Measurements from ENCODE around the gene CRABP2.

- TF ChIP-seq CTCF (conservative IDR thresholded peaks at IDR 0.05; ENCODE audit: low read depth, low read length): no peak
- TF ChIP-seq RFX5 (IDR thresholded peaks at IDR 0.05; ENCODE audit: low read depth, low read length): no peak
Observed at GRCh38 chr1:156752843-156753482, 47.6 kb upstream of the CRABP2 start.
